Fibroblast of mammary gland (primary cell): Measurements from ENCODE around the gene BTBD8.

Experiments
- DNase-seq: peaks from one replicate; pipeline ENCODE4 v3.0.0-alpha.2; 2010; ENCODE audit warnings: low read depth
- H3K4me3 ChIP-seq: 2 replicates; pipeline ENCODE4 v1.5.1; 2011; ENCODE audit warnings: low read depth, mild to moderate bottlenecking, low read length, moderate library complexity; ENCODE audit not compliant: control insufficient read depth
- TF ChIP-seq, protein P1 (sequence below): conservative IDR thresholded peaks from 2 replicates; pipeline ENCODE4 v1.5.1; 2011; ENCODE audit warnings: low read depth, low read length, inconsistent platforms; ENCODE audit not compliant: control insufficient read depth, insufficient read depth

The BTBD8 gene

DNA sequence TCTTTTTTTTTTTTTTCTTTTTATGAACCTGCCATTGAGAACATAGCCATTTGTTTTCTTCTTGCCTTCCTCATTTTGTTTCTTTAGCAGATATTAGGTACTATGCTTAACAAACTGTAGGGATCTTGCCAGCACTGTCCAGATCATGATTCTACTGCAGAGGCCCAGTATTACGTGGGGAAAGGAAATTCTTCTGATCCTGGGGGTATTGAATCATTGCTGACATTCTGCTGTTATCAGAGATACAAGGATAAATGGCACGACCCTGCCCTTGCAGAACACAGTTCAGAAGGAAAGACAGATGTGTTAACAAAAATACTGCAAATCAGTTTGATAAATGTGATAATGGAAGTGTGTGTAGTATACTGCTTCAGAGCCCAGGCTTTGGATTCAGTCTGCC is 56.2 kb downstream of the BTBD8 start:
- H3K4me3 ChIP-seq, result no peak overlapping the region
- TF ChIP-seq, protein P1, sequence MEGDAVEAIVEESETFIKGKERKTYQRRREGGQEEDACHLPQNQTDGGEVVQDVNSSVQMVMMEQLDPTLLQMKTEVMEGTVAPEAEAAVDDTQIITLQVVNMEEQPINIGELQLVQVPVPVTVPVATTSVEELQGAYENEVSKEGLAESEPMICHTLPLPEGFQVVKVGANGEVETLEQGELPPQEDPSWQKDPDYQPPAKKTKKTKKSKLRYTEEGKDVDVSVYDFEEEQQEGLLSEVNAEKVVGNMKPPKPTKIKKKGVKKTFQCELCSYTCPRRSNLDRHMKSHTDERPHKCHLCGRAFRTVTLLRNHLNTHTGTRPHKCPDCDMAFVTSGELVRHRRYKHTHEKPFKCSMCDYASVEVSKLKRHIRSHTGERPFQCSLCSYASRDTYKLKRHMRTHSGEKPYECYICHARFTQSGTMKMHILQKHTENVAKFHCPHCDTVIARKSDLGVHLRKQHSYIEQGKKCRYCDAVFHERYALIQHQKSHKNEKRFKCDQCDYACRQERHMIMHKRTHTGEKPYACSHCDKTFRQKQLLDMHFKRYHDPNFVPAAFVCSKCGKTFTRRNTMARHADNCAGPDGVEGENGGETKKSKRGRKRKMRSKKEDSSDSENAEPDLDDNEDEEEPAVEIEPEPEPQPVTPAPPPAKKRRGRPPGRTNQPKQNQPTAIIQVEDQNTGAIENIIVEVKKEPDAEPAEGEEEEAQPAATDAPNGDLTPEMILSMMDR, result no peak
- no peak for DNase-seq

DNA sequence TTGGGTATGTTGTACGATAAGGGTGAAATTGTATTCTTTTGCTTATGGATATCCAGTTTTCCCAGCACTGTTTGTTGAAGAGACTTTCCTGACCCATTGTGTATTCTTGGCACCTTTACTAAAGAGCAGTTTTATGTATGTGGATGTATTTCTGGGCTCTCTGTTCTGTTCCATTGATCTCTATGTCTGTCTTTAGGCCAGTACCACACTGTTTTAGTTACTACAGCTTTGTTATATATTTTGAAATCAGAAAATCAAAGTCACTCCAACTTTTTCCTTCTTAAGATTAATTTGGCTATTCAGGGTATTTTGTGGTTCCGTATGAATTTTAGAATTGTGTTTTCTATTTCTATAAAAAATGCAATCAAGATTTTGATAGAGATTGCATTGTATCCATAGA is 74.8 kb downstream of the BTBD8 start:
- TF ChIP-seq, protein P1, result no peak
- no peak overlapping the region for H3K4me3 ChIP-seq

GRCh38 chr1:92159593-92159992 is 79.4 kb downstream of the BTBD8 start:
- TF ChIP-seq, protein P1, result no peak
- no peak for DNase-seq
- H3K4me3 ChIP-seq, result no peak overlapping the region

More for the DNA sequence above, 74.8 kb downstream of the BTBD8 start:
- no peak for DNase-seq

GRCh38 chr1:92165389-92165788 is 85.2 kb downstream of the BTBD8 start:
- no peak for DNase-seq
- no peak overlapping the region for H3K4me3 ChIP-seq
- TF ChIP-seq, protein P1, result no peak

- TF ChIP-seq, protein P1, result no peak
- no peak overlapping the region for H3K4me3 ChIP-seq
- no peak for DNase-seq
Measured at GRCh38 chr1:92167151-92167550, 87.0 kb downstream of the BTBD8 start.

GRCh38 chr1:92168657-92169056 is 88.5 kb downstream of the BTBD8 start:
- H3K4me3 ChIP-seq, result no peak overlapping the region
- no peak for DNase-seq
- TF ChIP-seq, protein P1, result no peak
